Measurements from ENCODE around the gene KLHL22.

DNA sequence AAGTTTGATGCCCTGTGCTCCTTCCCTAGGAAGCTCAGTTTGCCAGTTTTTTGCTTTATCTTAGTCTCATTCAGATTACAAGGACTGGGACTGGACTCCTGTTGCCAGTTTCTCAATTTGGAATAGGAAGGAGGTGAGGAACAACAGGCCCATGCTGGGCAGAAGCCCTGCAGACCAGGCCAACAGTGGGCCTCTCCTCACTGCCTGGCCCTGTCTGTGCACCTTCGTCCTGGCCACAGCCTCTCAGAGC lies 35.5 kb upstream of the KLHL22 start:
- TF ChIP-seq EZH2 (IDR thresholded peaks at IDR 0.05) (no peak), POLR2AphosphoS5 (IDR thresholded peaks at IDR 0.05; ENCODE audit: borderline replicate concordance, low read depth, low read length) (no peak), FOXP2 (optimal IDR thresholded peaks at IDR 0.05; ENCODE audit: control extremely low read depth, extremely low read length, insufficient read depth) (no peak)
